Dermis microvascular lymphatic vessel endothelial cell (primary cell): ENCODE results near the gene OPTC. TPM values are rescaled to one million over a fixed set of nuclear protein-coding genes. Genes with fewer than 3 reads are reported as not detected.
"Not testable (repeated sequence)": the region's sequence is repeated elsewhere in the genome, so short reads cannot be mapped to it uniquely, and the experiment has no call there.

Source experiments
- DNase-seq, 2 donors: peaks; one replicate each; pipeline versions ENCODE4 v3.0.0 to v3.0.0-alpha.2; 2010; ENCODE audit warnings: low read depth in 2 of 2
- total RNA-seq: library from RNA; depleted of rRNA; stranded (reverse); fragments of >200 nt; gene quantifications from 2 replicates; pipeline ENCODE4 v1.2.1, GENCODE V29; 2014

Gene OPTC
- total RNA-seq, 1 donor from 2014 or later = not detected

- no peak for DNase-seq
Observed at GRCh38 chr1:203516184-203516583, 22.2 kb downstream of the OPTC start.

- no peak for DNase-seq
Observed at GRCh38 chr1:203516906-203517305, 23.0 kb downstream of the OPTC start.

- no peak for DNase-seq
Observed at GRCh38 chr1:203517426-203518110, 23.6 kb downstream of the OPTC start.

- not testable (repeated sequence) for DNase-seq
Observed at GRCh38 chr1:203518139-203518538, 24.2 kb downstream of the OPTC start.

GRCh38 chr1:203518541-203518940 lies 24.6 kb downstream of the OPTC start:
- DNase-seq = no peak

GRCh38 chr1:203519053-203519840 lies 25.3 kb downstream of the OPTC start:
- DNase-seq = no peak

- DNase-seq = no peak
Observed at GRCh38 chr1:203519896-203520295, 25.9 kb downstream of the OPTC start.

GRCh38 chr1:203520315-203520714 lies 26.4 kb downstream of the OPTC start:
- peak in 1 of 2 donors; percentile 43 for DNase-seq

- no peak for DNase-seq
Observed at GRCh38 chr1:203521074-203521794, 27.3 kb downstream of the OPTC start.

GRCh38 chr1:203521812-203522211 lies 27.9 kb downstream of the OPTC start:
- DNase-seq = no peak

- DNase-seq = no peak
Observed at GRCh38 chr1:203522237-203522636, 28.3 kb downstream of the OPTC start.

GRCh38 chr1:203523667-203524066 lies 29.7 kb downstream of the OPTC start:
- no peak for DNase-seq

GRCh38 chr1:203524152-203524551 lies 30.2 kb downstream of the OPTC start:
- no peak for DNase-seq

- DNase-seq = no peak
Observed at GRCh38 chr1:203524824-203525223, 30.9 kb downstream of the OPTC start.

- DNase-seq = no peak
Observed at GRCh38 chr1:203525685-203526084, 31.7 kb downstream of the OPTC start.

- DNase-seq = no peak
Observed at GRCh38 chr1:203526130-203526529, 32.2 kb downstream of the OPTC start.

GRCh38 chr1:203526572-203526971 lies 32.6 kb downstream of the OPTC start:
- no peak for DNase-seq

- DNase-seq = no peak
Observed at GRCh38 chr1:203527013-203527412, 33.1 kb downstream of the OPTC start.

- no peak for DNase-seq
Observed at GRCh38 chr1:203528063-203528462, 34.1 kb downstream of the OPTC start.

- no peak for DNase-seq
Observed at GRCh38 chr1:203528976-203529835, 35.3 kb downstream of the OPTC start.

- DNase-seq = no peak
Observed at GRCh38 chr1:203531063-203531462, 37.1 kb downstream of the OPTC start.
